H1 (cell line): ENCODE measurements around the gene HTATSF1. TPM values are rescaled to one million over a fixed set of nuclear protein-coding genes. Genes with fewer than 3 reads are reported as not detected.

Source experiments
- CTCF ChIA-PET: fragments of 300-600 bp; sonication (Branson Sonifier 250); formaldehyde crosslinking; loops from one replicate; lab custom pipeline; 2021; ENCODE audit not compliant: partially characterized antibody; lab: Charles Lee
- POLR2A ChIA-PET: fragments of 300-600 bp; sonication (Branson Sonifier 250); formaldehyde crosslinking; loops from one replicate; lab custom pipeline; 2021; ENCODE audit warnings: inconsistent platforms; ENCODE audit not compliant: partially characterized antibody; lab: Charles Lee
- DNase-seq, 2 experiments: peaks; one replicate each; pipeline versions ENCODE4 v3.0.0 to v3.0.0-alpha.2; 2010 to 2022; ENCODE audit warnings: low spot score in 2 of 2, low read depth in 1 of 2, mixed read lengths in 1 of 2
- FAIRE-seq: peaks from 2 replicates; lab custom pipeline; 2011; peaks lifted over from hg19 to GRCh38; lab: Jason Lieb, UNC
- H2AFZ ChIP-seq: 2 replicates; pipeline ENCODE4 v1.8.1; 2012; ENCODE audit warnings: low read length, inconsistent platforms
- H2AK5ac ChIP-seq: 2 replicates; pipeline ENCODE4 v1.6.1; 2013; ENCODE audit warnings: low read depth, low read length
- H2BK120ac ChIP-seq: replicated peaks from 2 replicates; pipeline ENCODE3; 2013; ENCODE audit warnings: low read depth, low read length, inconsistent platforms
- H2BK12ac ChIP-seq: 2 replicates; pipeline ENCODE4 v1.6.1; 2013; ENCODE audit warnings: low read depth, low read length
- H2BK15ac ChIP-seq: 2 replicates; pipeline ENCODE4 v1.6.1; 2013; ENCODE audit warnings: low read length
- H2BK20ac ChIP-seq: 2 replicates; pipeline ENCODE4 v1.6.1; 2013; ENCODE audit warnings: low read length
- H2BK5ac ChIP-seq: 2 replicates; pipeline ENCODE4 v1.6.1; 2013; ENCODE audit warnings: low read depth, low read length
- H3K14ac ChIP-seq: 2 replicates; pipeline ENCODE4 v1.6.1; 2013; ENCODE audit warnings: inconsistent platforms; ENCODE audit not compliant: insufficient read length
- H3K18ac ChIP-seq: 2 replicates; pipeline ENCODE4 v1.6.1; 2013; ENCODE audit warnings: low read length; ENCODE audit errors: extremely low read depth
- H3K23ac ChIP-seq: 2 replicates; pipeline ENCODE4 v1.6.1; 2013; ENCODE audit warnings: inconsistent platforms; ENCODE audit not compliant: insufficient read length
- H3K23me2 ChIP-seq: 2 replicates; pipeline ENCODE4 v1.6.1; 2013; ENCODE audit warnings: low read depth, low read length
- H3K27ac ChIP-seq: 2 replicates; pipeline ENCODE4 v1.6.1; 2011; ENCODE audit warnings: low read depth, low read length, inconsistent platforms
- H3K27me3 ChIP-seq, 4 experiments: replicated peaks in 1 of 4; 1 replicate in 1 of 4; 2 replicates in 3 of 4; pipeline versions ENCODE4 v1.6.1 to v1.8.1; 2011 to 2013; ENCODE audit warnings: low read length in 3 of 4, mild to moderate bottlenecking in 3 of 4, inconsistent platforms in 2 of 4, mixed read lengths in 2 of 4, moderate library complexity in 1 of 4; ENCODE audit not compliant: control insufficient read depth in 3 of 4, insufficient read depth in 3 of 4; ENCODE audit errors: extremely low read depth in 1 of 4
- H3K36me3 ChIP-seq, 4 experiments: 2 replicates each; pipeline versions ENCODE4 v1.6.1 to v1.8.1; 2011 to 2013; ENCODE audit warnings: mild to moderate bottlenecking in 4 of 4, low read length in 3 of 4, moderate library complexity in 2 of 4, control low read depth in 1 of 4, inconsistent platforms in 1 of 4; ENCODE audit not compliant: insufficient read depth in 4 of 4, control insufficient read depth in 2 of 4
- H3K4ac ChIP-seq: replicated peaks from 2 replicates; pipeline ENCODE3; 2013; ENCODE audit warnings: low read length, low read depth, mixed read lengths, inconsistent platforms; ENCODE audit not compliant: insufficient read length
- H3K4me1 ChIP-seq, 4 experiments: replicated peaks in 1 of 4; 1 replicate in 1 of 4; 2 replicates in 3 of 4; pipeline versions ENCODE4 v1.6.1 to v1.8.1; 2011 to 2013; ENCODE audit warnings: low read length in 3 of 4, inconsistent platforms in 2 of 4, mixed read lengths in 1 of 4; ENCODE audit not compliant: insufficient read depth in 4 of 4, control insufficient read depth in 3 of 4
- H3K4me2 ChIP-seq, 2 experiments: 2 replicates each; pipeline versions ENCODE4 v1.6.1 to v1.8.1; 2011 to 2013; ENCODE audit warnings: low read depth in 2 of 2, low read length in 2 of 2, control low read depth in 1 of 2, inconsistent platforms in 1 of 2, mild to moderate bottlenecking in 1 of 2; ENCODE audit not compliant: insufficient read depth in 1 of 2
- H3K4me3 ChIP-seq, 4 experiments: fragments of 200-600, 300-600 bp in 1 of 4; sonication (generic), shearing (Covaris generic), sonication (Bioruptor Twin) in 1 of 4; 2 replicates each; pipeline versions ENCODE4 v1.5.1 to v1.8.1; 2011 to 2016; ENCODE audit warnings: low read length in 4 of 4, low read depth in 3 of 4, control low read depth in 2 of 4, inconsistent platforms in 2 of 4, mild to moderate bottlenecking in 2 of 4, mixed read lengths in 1 of 4, moderate library complexity in 1 of 4; ENCODE audit not compliant: insufficient read depth in 2 of 4; ENCODE audit errors: extremely low read depth in 1 of 4
- H3K56ac ChIP-seq: replicated peaks from 2 replicates; pipeline ENCODE3; 2013; ENCODE audit warnings: low read depth, mild to moderate bottlenecking, mixed read lengths, low read length, inconsistent platforms; ENCODE audit not compliant: insufficient read length
- H3K79me1 ChIP-seq: 2 replicates; pipeline ENCODE4 v1.6.1; 2013; ENCODE audit warnings: low read depth, low read length, control low read depth
- H3K79me2 ChIP-seq, 2 experiments: 2 replicates each; pipeline versions ENCODE4 v1.6.1 to v1.8.1; 2012 to 2013; ENCODE audit warnings: low read length in 2 of 2, mild to moderate bottlenecking in 2 of 2, inconsistent platforms in 1 of 2; ENCODE audit not compliant: insufficient read depth in 2 of 2, control insufficient read depth in 1 of 2
- H3K9ac ChIP-seq, 4 experiments: replicated peaks in 1 of 4; 1 replicate in 1 of 4; 2 replicates in 3 of 4; pipeline versions ENCODE4 v1.6.1 to v1.8.1; 2011 to 2013; ENCODE audit warnings: low read depth in 3 of 4, low read length in 3 of 4, control low read depth in 2 of 4, mild to moderate bottlenecking in 2 of 4, moderate library complexity in 2 of 4, inconsistent platforms in 1 of 4; ENCODE audit errors: extremely low read depth in 1 of 4
- H3K9me3 ChIP-seq, 2 experiments: 2 replicates each; pipeline versions ENCODE4 v1.6.1 to v1.8.1; 2012 to 2013; ENCODE audit warnings: mild to moderate bottlenecking in 2 of 2, moderate library complexity in 2 of 2, control low read depth in 1 of 2, inconsistent platforms in 1 of 2, low read depth in 1 of 2, low read length in 1 of 2, mixed read lengths in 1 of 2; ENCODE audit not compliant: insufficient read depth in 2 of 2
- H4K20me1 ChIP-seq, 2 experiments: replicated peaks in 1 of 2; 2 replicates each; pipeline versions ENCODE3 to v1.8.1; 2011 to 2013; ENCODE audit warnings: inconsistent platforms in 2 of 2, low read length in 2 of 2, mild to moderate bottlenecking in 1 of 2; ENCODE audit not compliant: insufficient read depth in 2 of 2, control insufficient read depth in 1 of 2
- H4K5ac ChIP-seq: 2 replicates; pipeline ENCODE4 v1.6.1; 2013; ENCODE audit warnings: low read length, low read depth, mixed read lengths, inconsistent platforms; ENCODE audit not compliant: insufficient read length
- H4K8ac ChIP-seq: 2 replicates; pipeline ENCODE4 v1.8.0; 2013; ENCODE audit warnings: mild to moderate bottlenecking, moderate library complexity, low read length, inconsistent platforms; ENCODE audit not compliant: insufficient read depth; ENCODE audit errors: extremely low read depth
- H4K91ac ChIP-seq: replicated peaks from 2 replicates; pipeline ENCODE3; 2013; ENCODE audit warnings: low read length, mixed read lengths, inconsistent platforms; ENCODE audit not compliant: insufficient read length
- ASH2L ChIP-seq: fragments of 200-600, 300-600 bp; sonication (generic); IDR thresholded peaks from one replicate; pipeline ENCODE4 v1.7.1; 2017; ENCODE audit warnings: low read length
- CBX8 ChIP-seq: fragments of 300-800, 300-1000 bp; sonication (generic); IDR thresholded peaks from 2 replicates; pipeline ENCODE4 v1.7.1; 2016; ENCODE audit warnings: low read depth, low read length, borderline replicate concordance
- CEBPB ChIP-seq: IDR thresholded peaks from 2 replicates; pipeline ENCODE4 v1.6.1; 2012; ENCODE audit warnings: low read depth, low read length
- CHD1 ChIP-seq: IDR thresholded peaks from 2 replicates; pipeline ENCODE4 v1.6.1; 2012; ENCODE audit warnings: low read depth, low read length, improper control_type of control experiment
- CHD2 ChIP-seq: IDR thresholded peaks from 2 replicates; pipeline ENCODE4 v1.6.1; 2012; ENCODE audit warnings: low read length, improper control_type of control experiment
- CTCF ChIP-seq, 3 experiments: IDR thresholded peaks; 1 replicate in 2 of 3; 2 replicates in 1 of 3; pipeline versions ENCODE4 v1.5.1 to v1.6.1; 2011; ENCODE audit warnings: low read length in 3 of 3, mild to moderate bottlenecking in 3 of 3, inconsistent platforms in 2 of 3, low read depth in 1 of 3, moderate library complexity in 1 of 3; ENCODE audit not compliant: insufficient read depth in 1 of 3; ENCODE audit errors: control extremely low read depth in 1 of 3
- HDAC2 ChIP-seq, 2 experiments: fragments of 300-600 bp in 1 of 2; sonication (generic) in 1 of 2; IDR thresholded peaks; 2 replicates each; pipeline ENCODE4 v1.6.1; 2011 to 2012; ENCODE audit warnings: low read depth in 2 of 2, low read length in 2 of 2, mild to moderate bottlenecking in 2 of 2, moderate library complexity in 2 of 2, borderline replicate concordance in 1 of 2, inconsistent platforms in 1 of 2
- JUND ChIP-seq: IDR thresholded peaks from 2 replicates; pipeline ENCODE4 v1.6.1; 2011; ENCODE audit warnings: mild to moderate bottlenecking, improper control_type of control experiment, low read length
- KDM5A ChIP-seq: fragments of 200-600 bp; IDR thresholded peaks from 2 replicates; pipeline ENCODE4 v1.7.1; 2012; ENCODE audit warnings: mild to moderate bottlenecking, low read length, inconsistent platforms, mixed read lengths
- MAX ChIP-seq: IDR thresholded peaks from 2 replicates; pipeline ENCODE4 v1.6.1; 2012; ENCODE audit warnings: inconsistent platforms
- NANOG ChIP-seq: IDR thresholded peaks from 2 replicates; pipeline ENCODE4 v1.6.1; 2011; ENCODE audit warnings: low read length, low read depth, mild to moderate bottlenecking, inconsistent platforms; ENCODE audit not compliant: insufficient read depth, poor library complexity, severe bottlenecking
- SP4 ChIP-seq: IDR thresholded peaks from 2 replicates; pipeline ENCODE4 v1.6.1; 2012; ENCODE audit warnings: low read length, inconsistent platforms
- SRF ChIP-seq: IDR thresholded peaks from 2 replicates; pipeline ENCODE4 v1.6.1; 2011; ENCODE audit warnings: mild to moderate bottlenecking, low read depth, low read length, moderate library complexity
- WGBS, 2 experiments: shearing (Covaris generic) in 1 of 2; methylation state at CpG; one replicate each; pipeline versions ENCODE4 v1.1.6 to v1.1.7; 2013 to 2015; ENCODE audit warnings: low lambda C conversion rate in 2 of 2, mixed read lengths in 2 of 2, inconsistent platforms in 1 of 2, low coverage in 1 of 2, missing lambda C conversion rate in 1 of 2; ENCODE audit not compliant: insufficient replicate concordance in 2 of 2, insufficient coverage in 1 of 2, insufficient read length in 1 of 2; ENCODE audit errors: extremely low coverage in 1 of 2, missing lambda C conversion rate in 1 of 2; 5-methylcytosine and 5-hydroxymethylcytosine counted together
- polyA plus RNA-seq, 7 experiments: library from polyadenylated mRNA; depleted of rRNA in 3 of 7; stranded (reverse) in 5 of 7; unstranded in 2 of 7; fragments of >200 nt in 5 of 7; fragments of 200-250 nt in 2 of 7; gene quantifications; 1 replicate in 5 of 7; 2 replicates in 1 of 7; 4 replicates in 1 of 7; pipeline versions ENCODE4 v1.2.1 to v1.2.3, GENCODE V29; 2011 to 2013; ENCODE audit warnings: missing spikeins in 2 of 7, mixed read lengths in 2 of 7
- total RNA-seq: library from RNA; stranded (reverse); fragmentation: NEBNext Ultra II Directional; extraction: Animal tissue kit (Norgen Biotek cat#: 25700); gene quantifications from 2 replicates; pipeline ENCODE4 v1.2.1, GENCODE V29; 2021

Gene HTATSF1
- total and polyA plus RNA-seq, 2 of the 8 experiments (the other 6 are each of a cell fraction or from before 2014, with no cell fraction given) = 1.2 to 49.3 TPM

DNA sequence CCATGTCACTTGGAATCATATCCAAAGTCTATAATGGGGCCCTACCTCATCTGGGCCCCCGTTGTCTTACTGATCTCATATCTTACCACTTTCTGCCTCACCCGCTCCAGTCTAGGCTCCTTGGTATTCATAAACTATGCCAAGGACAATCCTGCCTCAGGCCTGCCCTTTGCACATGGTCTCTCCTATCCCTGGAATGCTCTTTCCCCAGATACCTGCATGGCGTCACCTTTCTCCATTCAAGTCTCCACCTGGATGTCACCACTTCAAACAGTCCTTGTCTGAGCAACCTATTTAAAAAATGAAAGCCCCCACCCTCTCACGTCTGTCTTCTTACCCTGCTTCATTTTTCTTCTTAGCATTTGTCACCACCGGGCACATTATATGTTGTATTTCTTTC lies 42.8 kb downstream of the HTATSF1 start:
- no peak overlapping the region for H3K27ac ChIP-seq
- H2AK5ac ChIP-seq = no peak overlapping the region
- CTCF ChIA-PET = interaction anchor here (0.6 kb wide), 1 partner anchor 463 kb away, joined by 4 read pairs; no protein-coding TSS in a partner anchor
- no peak overlapping the region for H3K4ac ChIP-seq
- no peaks in the 10 kb centered on the region for H3K27me3 ChIP-seq
- H2BK120ac ChIP-seq = no peak overlapping the region
- no peaks in the 10 kb centered on the region for H4K20me1 ChIP-seq
- H3K4me3 ChIP-seq = no peak overlapping the region
- H2BK12ac ChIP-seq = no peak overlapping the region
- H3K9me3 ChIP-seq = no peaks in the 10 kb centered on the region
- H3K56ac ChIP-seq = no peak overlapping the region
- no peak overlapping the region for H4K8ac ChIP-seq
- no peak overlapping the region for H3K14ac ChIP-seq
- POLR2A ChIA-PET = no interaction called here
- WGBS, 2 experiments = 67% methylated on average over 5 of the region's 5 CpGs; no CpG with 5 or more reads in 1 of the 2 experiments
- H2BK15ac ChIP-seq = no peak overlapping the region
- H3K18ac ChIP-seq = no peak overlapping the region
- no peaks in the 10 kb centered on the region for H3K4me1 ChIP-seq
- H3K79me2 ChIP-seq = no peaks in the 10 kb centered on the region
- no peak overlapping the region for H4K5ac ChIP-seq
- no peaks in the 10 kb centered on the region for H3K79me1 ChIP-seq
- H3K4me2 ChIP-seq = no peak overlapping the region
- H3K36me3 ChIP-seq = no peaks in the 10 kb centered on the region
- H2BK5ac ChIP-seq = no peak overlapping the region
- H3K23me2 ChIP-seq = no peaks in the 10 kb centered on the region
- no peak overlapping the region for H4K91ac ChIP-seq
- no peak overlapping the region for H3K23ac ChIP-seq
- no peak overlapping the region for H3K9ac ChIP-seq
- no peak overlapping the region for H2BK20ac ChIP-seq
- FAIRE-seq (no peak), DNase-seq (no peak)
- H2AFZ ChIP-seq = no peak overlapping the region
- no peak for TF ChIP-seq NANOG
- no peak for TF ChIP-seq SRF
- no peak for TF ChIP-seq HDAC2 (IDR thresholded peaks at IDR 0.05; ENCODE audit: borderline replicate concordance in 1 of 2, low read depth in 2 of 2, low read length in 2 of 2)
- no peak for TF ChIP-seq CHD2
- no peak for TF ChIP-seq ASH2L
- TF ChIP-seq CHD1 = no peak
- TF ChIP-seq CBX8 = no peak
- no peak for TF ChIP-seq CEBPB
- no peak for TF ChIP-seq MAX
- TF ChIP-seq CTCF (IDR thresholded peaks at IDR 0.05; ENCODE audit: control extremely low read depth in 1 of 3, insufficient read depth in 1 of 3, low read depth in 1 of 3, low read length in 3 of 3) = no peak
- TF ChIP-seq JUND = no peak
- TF ChIP-seq SP4 = no peak
- no peak for TF ChIP-seq KDM5A
